ACC112 (cell line): ENCODE measurements around the gene ST6GAL2.

Source experiments
- H2AFZ ChIP-seq: fragments of 200-600 bp; sonication (generic); one replicate; pipeline ENCODE4 v1.6.0; 2017; ENCODE audit warnings: antibody characterized with exemption, low read length; ENCODE audit not compliant: unreplicated experiment
- H3K27ac ChIP-seq: fragments of 200-600 bp; sonication (generic); 2 replicates; pipeline ENCODE4 v1.5.1; 2014; ENCODE audit warnings: low read depth, mild to moderate bottlenecking, antibody characterized with exemption, low read length, moderate library complexity
- H3K27me3 ChIP-seq: fragments of 200-600 bp; sonication (generic); 2 replicates; pipeline ENCODE4 v1.6.1; 2014; ENCODE audit warnings: mild to moderate bottlenecking, antibody characterized with exemption, low read length, moderate library complexity, mixed read lengths; ENCODE audit not compliant: insufficient read depth
- H3K36me3 ChIP-seq: fragments of 200-600 bp; sonication (generic); 2 replicates; pipeline ENCODE4 v1.6.1; 2016; ENCODE audit warnings: mild to moderate bottlenecking, antibody characterized with exemption, low read length, moderate library complexity, mixed read lengths; ENCODE audit not compliant: insufficient read depth
- H3K4me1 ChIP-seq: fragments of 200-600 bp; sonication (generic); one replicate; pipeline ENCODE4 v1.6.1; 2016; ENCODE audit warnings: low read length, mixed read lengths; ENCODE audit not compliant: insufficient read depth, unreplicated experiment, control insufficient read depth
- H3K4me3 ChIP-seq: fragments of 200-600 bp; sonication (generic); 2 replicates; pipeline ENCODE4 v1.5.1; 2014; ENCODE audit warnings: mild to moderate bottlenecking, low read depth, low read length
- H3K79me2 ChIP-seq: fragments of 200-600 bp; sonication (generic); one replicate; pipeline ENCODE4 v1.6.0; 2016; ENCODE audit warnings: low read length; ENCODE audit not compliant: control insufficient read depth, unreplicated experiment, insufficient read depth

The ST6GAL2 gene

DNA sequence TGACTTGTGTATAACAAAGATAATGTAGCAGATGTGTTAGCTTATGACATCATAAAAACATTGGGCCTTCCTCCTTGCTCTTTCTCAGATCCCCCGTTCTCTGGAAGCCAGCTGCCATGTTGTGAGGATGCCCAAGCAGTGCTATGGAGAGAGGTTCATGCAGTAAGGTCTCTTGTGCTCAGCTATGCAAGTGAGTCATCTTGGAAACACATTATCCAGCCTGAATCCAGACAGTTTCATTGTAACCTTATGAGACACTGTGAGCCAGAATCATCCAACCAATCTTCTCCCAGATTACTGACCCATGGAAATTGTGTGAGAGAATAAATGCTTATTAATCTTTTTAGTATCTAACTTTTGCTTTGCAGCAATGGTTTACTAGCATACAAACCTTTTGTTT is 60.8 kb downstream of the ST6GAL2 start:
- no peak overlapping the region for H3K4me3 ChIP-seq
- no peak overlapping the region for H3K27ac ChIP-seq
- no peaks in the 10 kb centered on the region for H3K79me2 ChIP-seq
- no peaks in the 10 kb centered on the region for H3K27me3 ChIP-seq
- H3K36me3 ChIP-seq, result no peaks in the 10 kb centered on the region
- no peak overlapping the region for H2AFZ ChIP-seq
- no peaks in the 10 kb centered on the region for H3K4me1 ChIP-seq

DNA sequence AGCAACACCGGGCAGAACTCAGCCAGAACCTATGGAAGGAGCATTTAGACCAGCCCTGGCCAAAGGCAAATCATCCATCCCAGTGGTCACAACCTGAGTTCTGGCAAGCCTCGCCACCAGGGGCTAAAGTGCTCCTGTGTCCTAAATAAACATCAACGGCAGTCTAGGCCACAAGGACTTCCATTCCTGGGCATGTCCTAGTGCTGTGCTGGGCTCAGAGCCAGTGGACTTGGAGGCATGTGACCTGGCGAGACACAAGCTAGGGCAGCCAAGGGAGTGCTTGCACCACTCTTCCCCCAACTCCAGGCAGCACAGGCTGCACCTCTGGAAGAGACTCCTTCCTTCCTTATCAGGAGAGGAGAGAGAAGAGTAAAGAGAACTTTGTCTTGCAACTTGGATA is 69.0 kb downstream of the ST6GAL2 start:
- Histone ChIP-seq H3K79me2 (no peaks in the 10 kb centered on the region), H2AFZ (no peak overlapping the region), H3K4me3 (no peak overlapping the region), H3K27me3 (no peaks in the 10 kb centered on the region), H3K27ac (no peak overlapping the region), H3K36me3 (no peaks in the 10 kb centered on the region), H3K4me1 (no peaks in the 10 kb centered on the region)

DNA sequence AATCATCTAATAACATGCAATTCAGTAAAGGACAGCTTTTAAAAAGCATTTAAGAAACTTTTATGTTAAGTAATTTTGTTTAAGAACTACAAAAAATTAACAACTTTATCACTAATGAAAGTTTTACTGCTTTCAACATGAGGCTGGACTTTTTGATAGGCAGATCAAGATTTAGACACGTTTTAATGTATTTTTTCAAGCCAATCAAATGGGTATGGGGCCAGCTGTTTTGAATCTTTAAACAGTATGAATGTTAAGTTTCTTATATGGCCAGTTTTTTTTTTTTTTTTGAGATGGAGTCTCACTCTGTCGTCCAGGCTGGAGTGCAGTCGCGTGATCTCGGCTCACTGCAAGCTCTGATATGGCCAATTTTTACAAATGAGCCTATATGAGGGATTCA is 73.1 kb downstream of the ST6GAL2 start:
- Histone ChIP-seq H2AFZ (no peak overlapping the region), H3K36me3 (no peaks in the 10 kb centered on the region)

DNA sequence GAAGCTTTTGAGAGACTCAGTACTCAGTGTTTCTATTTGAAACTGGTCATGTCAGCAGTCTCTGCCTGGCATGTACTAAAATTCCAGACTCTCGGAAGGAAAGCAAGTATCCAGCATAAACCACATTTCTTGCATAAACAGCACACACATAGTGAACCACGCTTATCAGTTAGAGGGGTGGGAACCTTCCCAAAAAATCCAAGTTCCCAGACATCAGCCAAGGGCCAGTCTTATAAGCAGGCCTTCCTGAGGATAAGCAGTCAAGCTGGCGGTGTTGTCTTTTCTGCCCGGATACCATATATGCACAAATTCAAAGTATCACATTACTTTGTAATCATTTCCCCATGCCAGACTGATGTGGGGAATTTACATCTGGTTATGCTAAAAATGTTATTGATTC is 73.6 kb downstream of the ST6GAL2 start:
- Histone ChIP-seq H2AFZ (no peak overlapping the region), H3K4me3 (no peak overlapping the region), H3K79me2 (no peaks in the 10 kb centered on the region), H3K27ac (no peak overlapping the region), H3K27me3 (no peaks in the 10 kb centered on the region), H3K4me1 (no peaks in the 10 kb centered on the region), H3K36me3 (no peaks in the 10 kb centered on the region)

More for the DNA sequence above, 73.1 kb downstream of the ST6GAL2 start:
- Histone ChIP-seq H3K79me2 (no peaks in the 10 kb centered on the region), H3K27ac (no peak overlapping the region), H3K4me3 (no peak overlapping the region), H3K27me3 (no peaks in the 10 kb centered on the region), H3K4me1 (no peaks in the 10 kb centered on the region)

DNA sequence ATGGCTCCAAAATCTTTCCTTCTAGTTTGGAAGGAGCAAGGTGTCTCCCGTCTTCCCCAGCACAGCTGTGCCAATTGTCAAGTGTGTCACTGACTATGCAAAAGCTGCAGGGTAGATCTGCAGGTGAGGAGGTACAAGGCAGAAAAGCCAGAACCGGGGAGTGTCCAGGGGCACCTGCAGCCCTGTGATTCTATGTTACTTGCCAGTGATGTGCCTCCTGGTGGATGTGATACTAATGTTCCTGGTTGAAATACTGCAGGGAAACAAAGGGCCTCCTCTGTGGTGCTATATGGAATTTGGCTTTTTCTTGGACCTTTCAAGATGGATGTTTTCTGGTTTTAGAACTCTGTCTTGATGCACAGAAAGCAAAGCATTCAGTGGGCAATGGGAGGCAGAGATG is 80.3 kb downstream of the ST6GAL2 start:
- no peak overlapping the region for H2AFZ ChIP-seq
- H3K27me3 ChIP-seq, result no peaks in the 10 kb centered on the region
- no peaks in the 10 kb centered on the region for H3K36me3 ChIP-seq
- H3K4me1 ChIP-seq, result no peaks in the 10 kb centered on the region
- no peak overlapping the region for H3K27ac ChIP-seq
- H3K79me2 ChIP-seq, result no peaks in the 10 kb centered on the region
- H3K4me3 ChIP-seq, result no peak overlapping the region

DNA sequence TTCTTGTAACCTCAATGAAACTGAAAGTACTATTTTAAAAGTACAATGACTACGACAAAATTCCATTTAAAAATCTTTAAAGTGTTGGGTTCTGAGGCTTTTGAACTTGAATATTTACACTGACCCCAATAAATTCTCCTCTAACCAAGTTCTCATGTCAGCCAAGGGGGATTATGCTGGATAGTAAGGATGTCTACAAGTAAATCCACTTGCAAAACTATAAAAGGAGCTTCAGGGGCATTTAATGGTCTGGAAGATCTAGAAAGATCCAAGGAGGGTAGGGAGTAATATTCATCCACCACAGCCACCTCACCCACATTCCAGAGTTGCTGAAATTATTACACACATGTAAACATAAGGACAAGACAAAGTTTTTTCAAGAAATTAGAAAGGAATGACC is 81.8 kb downstream of the ST6GAL2 start:
- Histone ChIP-seq H3K79me2 (no peaks in the 10 kb centered on the region), H2AFZ (no peak overlapping the region), H3K4me3 (no peak overlapping the region), H3K27ac (no peak overlapping the region), H3K4me1 (no peaks in the 10 kb centered on the region), H3K36me3 (no peaks in the 10 kb centered on the region), H3K27me3 (no peaks in the 10 kb centered on the region)

DNA sequence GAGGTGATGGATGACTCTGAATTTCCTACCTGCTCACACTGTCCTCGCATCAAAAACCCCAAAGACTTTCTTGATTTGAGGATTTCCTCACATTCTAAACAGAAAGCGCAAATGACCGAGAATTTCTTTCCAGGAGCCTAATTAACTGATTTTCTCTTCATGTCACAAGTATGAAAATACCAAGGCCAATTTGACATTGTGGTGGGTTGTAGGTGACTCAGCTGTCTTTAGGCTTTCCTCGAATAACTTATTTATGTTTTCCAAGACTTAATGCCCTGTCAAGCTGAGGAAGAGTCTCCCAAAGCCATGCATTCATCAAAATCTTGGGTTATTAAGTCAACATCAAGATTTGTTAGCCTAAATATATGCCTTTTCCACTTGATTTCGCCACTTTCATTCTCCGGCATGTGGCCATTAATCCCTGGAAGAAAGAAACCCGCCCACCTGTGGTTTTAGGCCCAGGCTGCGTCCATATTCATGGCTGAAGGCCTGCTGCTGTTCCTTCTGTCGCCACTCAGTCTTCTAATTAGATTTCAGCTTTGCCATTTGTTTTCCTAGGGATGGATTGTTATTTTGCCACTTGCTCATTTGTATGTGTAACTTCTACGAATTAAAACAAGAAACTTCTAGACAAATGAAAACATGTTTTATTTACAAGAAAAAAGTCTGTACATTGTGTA is 84.9 kb downstream of the ST6GAL2 start:
- Histone ChIP-seq H3K27me3 (no peaks in the 10 kb centered on the region), H3K4me3 (no peak overlapping the region), H3K4me1 (no peaks in the 10 kb centered on the region), H3K79me2 (no peaks in the 10 kb centered on the region), H3K27ac (no peak overlapping the region), H2AFZ (no peak overlapping the region), H3K36me3 (no peaks in the 10 kb centered on the region)

DNA sequence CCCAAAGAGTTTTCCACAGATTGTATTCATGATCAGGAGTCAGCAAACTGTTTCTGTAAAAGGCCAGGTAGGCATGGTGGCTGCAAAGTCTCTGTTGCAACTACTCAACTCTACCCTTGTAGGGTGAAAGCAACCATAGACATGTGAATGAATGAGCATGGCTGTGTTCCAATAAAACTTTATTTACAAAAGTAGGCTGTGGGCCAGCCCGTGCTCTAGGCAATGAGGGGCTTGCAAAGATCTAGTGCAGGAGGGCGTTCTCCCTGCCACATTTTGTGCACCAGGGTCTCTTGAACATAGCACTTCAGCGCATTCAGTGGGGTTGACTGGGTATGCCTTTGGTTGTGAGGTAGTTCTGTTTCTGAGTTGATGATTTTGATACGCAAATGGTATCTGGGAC is 85.8 kb downstream of the ST6GAL2 start:
- H3K36me3 ChIP-seq, result no peaks in the 10 kb centered on the region
- H2AFZ ChIP-seq, result no peak overlapping the region
- no peaks in the 10 kb centered on the region for H3K4me1 ChIP-seq
- H3K4me3 ChIP-seq, result no peak overlapping the region
- no peaks in the 10 kb centered on the region for H3K27me3 ChIP-seq
- no peaks in the 10 kb centered on the region for H3K79me2 ChIP-seq
- H3K27ac ChIP-seq, result no peak overlapping the region

DNA sequence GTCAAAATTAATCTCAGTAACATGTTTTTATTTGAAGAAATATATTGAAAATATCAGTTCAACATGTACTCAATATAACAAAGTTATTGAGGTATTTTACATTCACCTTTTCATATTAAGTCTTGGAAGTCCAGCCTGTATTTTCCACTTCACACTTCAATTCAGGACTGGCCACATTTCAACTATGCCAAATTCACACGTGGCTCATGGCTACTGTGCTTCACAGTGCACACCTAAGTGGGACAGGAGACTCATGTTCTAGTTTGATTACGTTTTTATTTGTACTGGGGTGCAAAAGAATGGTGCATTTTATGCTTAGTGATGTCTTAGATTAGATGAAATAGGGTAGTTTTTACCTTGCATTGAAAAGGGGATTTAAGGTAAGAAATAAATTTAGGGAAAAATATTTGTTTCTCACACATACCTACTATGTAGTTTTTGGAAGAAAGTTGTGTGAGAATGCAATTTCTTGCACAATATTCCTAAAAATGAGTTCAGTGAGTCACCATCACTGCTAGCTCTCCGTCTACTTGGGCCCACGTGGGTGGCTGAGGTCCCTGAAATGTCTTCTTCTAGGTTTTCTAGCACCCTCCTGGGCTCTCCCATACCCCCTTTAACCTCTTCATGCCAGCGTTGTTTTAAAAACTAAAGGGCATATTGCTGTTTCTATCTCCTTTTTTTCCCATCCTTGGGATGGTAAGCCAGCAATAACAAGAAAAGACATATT is 87.0 kb downstream of the ST6GAL2 start:
- Histone ChIP-seq H3K4me1 (no peaks in the 10 kb centered on the region), H3K27me3 (no peaks in the 10 kb centered on the region), H3K4me3 (no peak overlapping the region), H2AFZ (no peak overlapping the region), H3K79me2 (no peaks in the 10 kb centered on the region), H3K36me3 (no peaks in the 10 kb centered on the region), H3K27ac (no peak overlapping the region)

DNA sequence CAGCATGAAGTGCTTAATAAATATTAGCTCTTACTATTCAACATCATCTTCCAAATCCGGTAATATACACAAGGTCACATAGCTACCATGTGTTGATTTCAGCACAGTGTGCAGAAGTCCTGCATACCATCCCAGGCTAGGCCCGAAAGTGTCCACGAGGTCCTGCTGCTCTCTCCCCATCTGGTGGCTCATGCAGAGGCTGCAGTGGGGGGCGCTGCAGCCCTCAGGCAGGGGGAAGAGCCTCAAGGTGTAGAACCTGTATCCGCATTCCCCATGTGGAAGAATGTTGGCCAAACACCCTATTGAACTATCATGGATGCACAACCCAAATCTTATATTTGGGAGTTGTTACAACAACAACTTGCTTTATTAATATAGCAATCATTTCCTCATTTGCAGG is 88.5 kb downstream of the ST6GAL2 start:
- Histone ChIP-seq H3K27ac (no peak overlapping the region), H3K36me3 (no peaks in the 10 kb centered on the region), H3K4me3 (no peak overlapping the region), H3K79me2 (no peaks in the 10 kb centered on the region), H3K27me3 (no peaks in the 10 kb centered on the region), H2AFZ (no peak overlapping the region), H3K4me1 (no peaks in the 10 kb centered on the region)

DNA sequence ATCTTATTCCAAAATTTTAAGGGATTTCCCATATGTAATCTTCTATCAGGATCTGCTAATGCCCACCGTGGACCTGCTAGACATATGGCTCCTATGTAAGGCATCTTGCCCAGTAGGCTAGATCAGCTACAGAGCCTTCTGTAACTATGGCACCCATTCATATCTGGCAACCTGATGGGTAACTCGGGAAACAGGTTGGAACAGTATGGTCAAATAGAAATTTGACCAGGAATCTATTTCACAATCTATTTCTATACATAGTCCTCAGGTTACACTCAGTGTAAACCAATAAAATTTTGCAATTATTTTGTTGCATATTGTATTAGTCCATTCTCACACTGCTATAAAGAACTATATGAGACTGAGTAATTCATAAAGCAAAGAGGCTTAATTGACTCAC is 93.3 kb downstream of the ST6GAL2 start:
- Histone ChIP-seq H3K4me1 (no peaks in the 10 kb centered on the region), H2AFZ (no peak overlapping the region), H3K79me2 (no peaks in the 10 kb centered on the region), H3K27ac (no peak overlapping the region), H3K27me3 (no peaks in the 10 kb centered on the region), H3K36me3 (no peaks in the 10 kb centered on the region), H3K4me3 (no peak overlapping the region)
